AML-193 (cell line): ENCODE data around the gene TFAP2D.

Experiments used
- DNase-seq, 2 experiments: peaks; one replicate each; lab custom pipeline; 2025; lab: John Stamatoyannopoulos, UW

The TFAP2D gene

GRCh38 chr6:50819466-50819903 lies 106.2 kb downstream of the TFAP2D start:
- no peak for DNase-seq

DNA sequence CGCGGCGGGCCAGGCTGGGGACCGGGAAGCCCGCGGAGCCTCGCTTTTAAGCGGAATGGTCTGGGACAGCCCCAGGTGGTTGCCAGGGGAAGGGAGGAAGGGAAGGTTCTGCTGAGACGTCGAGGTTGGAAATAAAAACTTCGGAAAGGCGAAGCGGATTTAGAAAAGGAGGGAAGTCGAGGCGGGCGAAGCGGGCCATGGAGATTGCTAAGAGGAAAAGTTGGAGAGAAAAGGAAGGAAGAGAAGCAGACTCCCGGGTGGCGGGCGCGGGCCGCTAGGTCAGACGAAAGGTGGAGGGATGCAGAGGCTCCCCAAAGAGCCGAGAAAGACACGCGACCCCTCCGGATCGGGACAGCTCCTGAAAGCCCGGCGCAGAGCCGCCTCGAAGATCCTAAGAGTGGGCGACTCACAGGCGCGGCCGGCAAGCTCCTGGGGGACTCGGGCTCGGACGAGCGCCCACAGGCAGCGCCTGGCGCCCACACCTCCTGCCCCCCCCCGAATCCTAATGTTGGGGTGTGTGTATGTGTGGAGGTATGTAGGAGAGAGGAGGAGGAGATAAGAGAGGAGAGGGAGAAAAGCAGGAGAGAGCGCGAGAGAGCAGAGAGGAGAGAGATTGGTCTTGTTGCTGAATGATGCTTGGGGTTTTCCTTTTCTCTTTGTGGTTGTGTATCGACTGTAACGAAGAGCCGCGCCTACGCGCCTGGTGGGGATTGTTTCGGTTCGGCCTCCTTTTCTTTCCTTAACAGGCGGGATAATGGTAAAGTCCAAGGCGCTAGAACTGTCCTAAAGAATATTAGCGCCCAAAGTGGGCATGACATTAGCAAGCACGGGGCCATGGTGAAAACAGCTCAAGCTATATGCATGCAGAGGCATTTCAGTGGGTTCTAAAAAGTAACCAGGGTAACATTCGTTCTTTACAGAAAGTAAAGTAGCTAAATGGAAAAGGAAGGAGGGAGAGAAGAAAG lies 106.9 kb downstream of the TFAP2D start:
- no peak for DNase-seq

- DNase-seq: no peak
These were observed 107.5 kb downstream of the TFAP2D start for GRCh38 chr6:50820869-50821264.

- no peak for DNase-seq
These were observed 108.2 kb downstream of the TFAP2D start for GRCh38 chr6:50821441-50822077.

- no peak for DNase-seq
These were observed 108.8 kb downstream of the TFAP2D start for GRCh38 chr6:50822078-50822476.
